COR-L47 (cell line): ENCODE measurements around the gene HSF5.
"Not testable (repeated sequence)": the region's sequence is repeated elsewhere in the genome, so short reads cannot be mapped to it uniquely, and the experiment has no call there.

ENCODE experiments used
- DNase-seq: peaks from one replicate; lab custom pipeline; 2025; lab: John Stamatoyannopoulos, UW

HSF5 gene

DNA sequence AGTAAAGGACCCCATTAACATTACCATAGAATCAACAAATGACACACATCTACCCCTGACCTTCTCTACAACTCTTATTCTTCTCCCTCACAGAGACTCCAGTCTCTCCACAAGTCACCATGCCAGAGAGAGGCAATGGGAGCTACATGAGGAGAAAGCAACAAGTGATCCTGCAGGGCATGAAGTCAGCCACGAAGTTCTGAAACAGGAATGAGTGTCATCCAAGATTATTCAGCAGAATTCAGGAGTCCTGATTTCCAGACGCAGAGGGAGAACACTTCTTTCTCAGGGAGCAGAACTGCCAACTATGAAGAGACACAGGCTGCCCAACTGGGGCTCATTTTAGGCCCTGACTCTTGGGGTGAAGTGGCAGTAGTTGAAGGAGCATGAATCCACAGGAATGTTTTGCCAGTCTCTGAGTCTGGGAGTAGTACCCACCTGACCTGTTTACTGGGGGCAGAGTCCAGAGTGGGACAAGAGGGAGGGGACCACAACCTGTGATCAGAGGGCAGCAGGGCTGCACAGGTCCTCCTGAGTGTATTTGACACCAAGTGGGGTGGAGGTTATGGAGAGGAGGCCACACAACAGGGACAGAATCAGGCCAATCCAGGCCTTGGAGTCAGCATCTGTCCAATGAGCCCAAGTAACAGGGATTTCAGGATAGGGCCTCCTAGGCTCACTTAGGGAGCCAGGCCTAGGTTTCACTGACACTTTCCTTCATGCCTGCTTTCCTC lies 28.6 kb upstream of the HSF5 start:
- DNase-seq: no peak

DNA sequence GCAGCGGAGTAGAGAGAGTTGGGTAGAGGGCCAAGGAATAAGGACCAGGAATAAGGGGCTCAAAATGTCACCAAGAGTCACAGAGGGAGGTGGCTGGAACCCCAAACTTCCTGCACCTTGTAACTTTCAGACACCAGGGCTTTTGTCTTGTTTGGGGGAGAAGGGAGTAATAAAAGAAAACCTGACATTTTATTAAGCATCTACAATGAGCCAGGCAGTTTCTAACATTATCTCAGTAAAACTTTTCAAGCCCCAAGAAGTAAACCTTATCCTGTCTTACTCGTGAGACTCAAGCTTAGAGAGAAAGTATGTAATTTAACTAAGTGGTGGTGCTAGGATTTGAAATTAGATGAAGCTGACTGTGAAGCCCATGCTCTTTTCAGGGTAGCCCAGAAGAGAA lies 27.1 kb upstream of the HSF5 start:
- no peak for DNase-seq

DNA sequence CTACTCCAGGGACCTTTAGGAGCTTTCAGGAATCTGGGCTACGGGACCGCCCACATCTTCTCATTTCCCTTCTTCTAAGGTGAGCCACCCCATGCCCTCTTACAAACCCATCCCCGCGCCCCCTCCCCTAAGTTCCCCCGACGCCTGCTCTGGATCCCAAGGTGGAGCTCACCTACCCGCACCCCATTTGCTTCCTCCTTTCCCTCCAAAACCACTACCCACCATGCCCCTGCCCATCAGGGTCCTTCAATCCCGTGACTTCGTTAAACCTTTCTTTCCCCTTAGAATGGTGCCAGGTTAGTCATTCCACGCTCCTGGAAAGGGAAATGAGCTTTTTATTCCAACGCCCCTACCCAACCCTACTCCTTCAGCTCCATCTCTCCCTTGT lies 26.6 kb upstream of the HSF5 start:
- no peak for DNase-seq

GRCh38 chr17:58513965-58514769 lies 26.0 kb upstream of the HSF5 start, which contains the start of gene MTMR4:
MTMR4 (minus strand) TSS chr17:58514638; CDS start chr17:58514407, 231 bp downstream.
- DNase-seq: peak; percentile 73

GRCh38 chr17:58513267-58513964 lies 25.2 kb upstream of the HSF5 start:
- no peak for DNase-seq

DNA sequence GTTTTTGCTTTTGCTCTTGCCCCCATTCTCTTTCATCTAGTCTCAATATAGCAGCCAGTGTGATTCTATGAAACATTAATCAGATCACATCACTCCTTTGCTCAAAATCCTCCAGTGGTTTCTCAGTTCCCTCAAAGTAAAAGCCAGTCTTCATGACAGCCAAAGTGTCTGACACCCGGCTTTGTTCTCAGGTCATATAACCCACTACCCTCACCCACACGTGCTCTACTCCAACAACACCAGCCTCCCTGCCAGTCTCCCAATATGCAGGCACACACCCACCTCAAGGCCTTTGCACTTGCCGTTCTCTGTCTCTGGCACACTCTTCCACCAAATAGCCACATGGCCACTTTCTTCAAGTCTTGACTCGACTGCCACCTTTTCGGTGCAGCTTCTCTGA lies 21.9 kb upstream of the HSF5 start:
- DNase-seq: no peak

- no peak for DNase-seq
These were observed 20.3 kb upstream of the HSF5 start for GRCh38 chr17:58508341-58509067.

DNA sequence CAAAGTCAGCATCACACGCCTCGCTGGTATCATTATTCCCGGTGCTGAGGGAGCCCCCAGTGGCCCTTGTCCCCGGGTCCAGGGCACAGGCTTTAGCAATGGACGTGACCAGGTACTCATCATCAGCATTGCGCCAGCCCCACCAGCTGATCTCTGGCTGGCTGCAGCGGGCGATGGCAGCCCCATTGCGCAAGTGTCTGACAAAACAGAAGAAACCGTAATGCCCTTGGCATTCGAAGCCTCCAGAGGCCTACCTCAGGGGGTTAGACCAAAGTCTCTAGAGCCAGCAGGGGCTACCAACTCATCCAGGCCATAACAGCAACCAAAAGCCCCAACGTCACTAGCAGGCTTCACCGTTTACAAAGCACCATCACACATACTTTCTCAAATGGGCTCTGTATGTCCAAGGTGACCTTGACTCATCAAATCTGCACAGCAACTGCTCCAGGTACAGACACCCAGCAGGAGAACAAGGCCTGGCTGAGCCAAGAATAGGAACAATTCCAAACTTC lies 19.0 kb upstream of the HSF5 start:
- DNase-seq: no peak

GRCh38 chr17:58506354-58507080 lies 18.3 kb upstream of the HSF5 start:
- no peak for DNase-seq

DNA sequence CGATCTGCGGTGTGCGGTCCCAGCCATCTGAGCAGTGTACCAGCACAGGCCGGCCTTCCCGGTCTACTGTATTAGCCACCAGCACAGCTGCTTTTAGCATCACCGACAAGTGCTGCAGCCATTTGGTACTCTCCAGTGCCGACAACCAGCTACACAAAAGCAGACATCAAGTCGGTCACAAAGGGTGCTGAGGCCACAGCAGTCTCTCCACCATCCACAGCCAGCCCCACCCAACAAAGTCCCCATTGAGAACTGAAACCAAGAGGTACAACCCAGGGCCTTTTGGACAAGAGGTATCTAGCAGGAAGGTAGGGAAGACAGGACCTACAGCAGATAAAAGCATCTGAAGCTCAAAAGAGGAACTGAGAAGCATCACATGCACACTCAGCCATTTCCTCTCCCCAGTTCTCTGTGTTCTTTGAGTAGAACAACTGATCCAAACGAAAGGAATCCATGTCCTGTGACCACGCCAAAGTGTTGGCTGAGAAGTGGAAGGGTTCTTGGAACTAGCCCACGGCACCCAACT lies 16.7 kb upstream of the HSF5 start:
- DNase-seq: no peak

DNA sequence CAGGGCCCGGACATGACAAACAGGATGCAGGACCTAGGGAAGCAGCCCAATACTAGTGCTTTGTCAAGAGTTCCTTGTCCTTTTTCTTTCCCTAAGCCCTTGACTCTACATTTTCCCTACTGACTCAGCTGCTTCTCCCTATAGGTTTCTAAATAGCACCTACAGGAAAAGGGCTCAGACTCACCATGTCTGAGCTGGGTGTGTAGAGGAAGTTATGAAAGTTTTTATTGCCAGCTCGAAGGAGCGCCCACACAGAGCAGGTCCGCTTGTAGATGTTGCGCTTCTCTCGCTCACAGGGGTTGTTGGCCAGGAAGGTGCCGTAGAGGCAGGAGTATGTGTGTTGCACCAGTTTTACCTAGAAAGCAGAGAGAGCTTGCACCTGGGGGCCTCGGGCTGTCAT lies 15.7 kb upstream of the HSF5 start:
- no peak for DNase-seq

DNA sequence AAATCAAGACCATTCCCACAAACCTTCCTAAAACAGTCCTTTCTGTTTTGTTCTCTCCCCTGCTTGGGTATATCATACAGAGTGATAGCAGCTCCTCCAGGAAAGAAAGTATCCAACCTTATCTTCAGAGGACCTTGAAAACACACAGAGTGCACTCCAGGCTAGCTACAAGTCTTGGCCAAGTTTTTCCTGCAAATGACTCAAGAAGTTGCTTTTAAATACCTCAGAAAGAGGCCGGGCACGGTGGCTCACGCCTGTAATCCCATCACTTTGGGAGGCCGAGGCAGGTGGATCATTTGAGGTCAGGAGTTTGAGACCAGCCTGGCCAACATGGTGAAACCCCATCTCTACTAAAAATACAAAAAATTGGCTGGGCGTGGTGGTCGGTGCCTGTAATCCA lies 14.9 kb upstream of the HSF5 start:
- not testable (repeated sequence) for DNase-seq

DNA sequence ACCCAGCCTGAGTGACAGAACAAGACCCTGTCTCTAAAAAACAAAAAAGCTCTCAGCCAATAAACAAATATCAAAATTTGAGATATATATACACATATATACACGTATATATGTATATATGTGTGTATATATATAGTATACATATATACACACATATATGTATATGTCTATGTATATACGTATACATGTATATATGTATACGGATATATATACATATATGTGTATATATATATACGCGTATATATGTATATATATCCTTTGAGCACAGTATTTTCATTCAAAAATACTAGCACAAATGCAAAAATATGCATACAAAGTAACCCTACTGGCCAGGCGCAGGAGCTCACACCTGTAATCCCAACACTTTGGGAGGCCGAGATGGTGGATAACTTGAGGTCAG lies 13.2 kb upstream of the HSF5 start:
- no peak for DNase-seq

- no peak for DNase-seq
These were observed 10.1 kb upstream of the HSF5 start for GRCh38 chr17:58498177-58498828.

GRCh38 chr17:58493506-58493905 lies 5.3 kb upstream of the HSF5 start:
- DNase-seq: no peak

DNA sequence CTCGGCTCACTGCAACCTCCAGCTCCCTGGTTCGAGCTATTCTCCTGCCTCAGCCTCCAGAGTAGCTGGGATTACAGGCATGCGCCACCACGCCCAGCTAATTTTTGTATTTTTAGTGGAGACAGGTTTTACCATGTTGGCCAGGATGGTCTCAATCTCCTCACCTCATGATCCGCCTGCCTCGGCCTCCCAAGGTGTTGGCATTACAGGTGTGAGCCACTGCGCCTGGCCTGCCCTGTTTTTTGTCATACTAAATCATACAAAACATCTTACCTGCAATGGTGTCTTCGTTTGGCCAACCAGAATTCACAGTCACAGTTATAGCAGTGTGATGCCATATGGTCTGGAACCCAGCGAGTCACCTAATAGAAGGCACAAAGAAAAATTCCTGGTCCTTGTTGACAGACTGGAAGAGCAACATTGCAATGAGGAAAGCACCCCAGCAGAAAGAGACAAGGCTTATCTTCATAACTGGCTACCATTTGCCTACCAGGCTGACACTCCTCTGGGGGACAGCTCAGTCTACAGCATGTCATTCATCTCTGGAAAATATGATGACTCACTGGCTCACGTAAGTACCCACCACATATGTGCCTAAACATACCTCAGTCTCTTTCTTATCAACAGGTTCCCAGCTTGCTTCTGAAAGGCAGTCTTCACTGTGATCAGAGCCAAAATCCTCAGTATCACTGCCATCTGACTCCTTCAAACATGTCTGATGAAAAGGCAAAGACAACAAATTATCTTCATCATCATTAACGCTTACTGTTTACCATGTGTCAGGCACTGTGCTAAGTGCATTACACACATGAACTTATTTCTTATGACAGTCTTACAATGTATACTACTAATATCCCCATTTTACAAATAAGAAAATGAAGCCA lies 4.3 kb upstream of the HSF5 start:
- no peak for DNase-seq

- no peak for DNase-seq
These were observed 3.4 kb upstream of the HSF5 start for GRCh38 chr17:58491510-58492045.

DNA sequence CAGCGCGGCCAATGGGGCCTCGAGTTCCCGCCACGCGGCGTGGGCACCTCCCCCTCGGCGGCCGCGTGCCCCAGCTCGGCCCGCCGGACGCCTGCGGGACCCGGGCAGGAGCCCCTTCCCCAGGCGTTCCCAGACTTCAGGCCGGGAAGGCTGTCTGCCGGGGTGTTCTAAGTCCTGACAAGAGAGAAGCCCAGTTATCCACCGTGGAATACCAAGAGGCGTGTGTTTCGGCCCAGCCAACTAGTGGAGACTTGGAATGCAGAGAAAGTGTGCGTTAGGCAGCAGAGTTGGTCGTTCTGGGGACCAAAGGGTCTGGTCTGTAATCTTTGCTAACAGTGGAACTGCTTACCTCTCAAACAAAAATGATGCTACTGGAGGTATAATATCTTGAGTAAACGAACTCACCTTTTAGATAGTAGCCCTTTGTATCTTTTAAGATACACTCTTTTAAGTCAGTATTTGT lies 251 bp upstream of the HSF5 start:
- no peak for DNase-seq

DNA sequence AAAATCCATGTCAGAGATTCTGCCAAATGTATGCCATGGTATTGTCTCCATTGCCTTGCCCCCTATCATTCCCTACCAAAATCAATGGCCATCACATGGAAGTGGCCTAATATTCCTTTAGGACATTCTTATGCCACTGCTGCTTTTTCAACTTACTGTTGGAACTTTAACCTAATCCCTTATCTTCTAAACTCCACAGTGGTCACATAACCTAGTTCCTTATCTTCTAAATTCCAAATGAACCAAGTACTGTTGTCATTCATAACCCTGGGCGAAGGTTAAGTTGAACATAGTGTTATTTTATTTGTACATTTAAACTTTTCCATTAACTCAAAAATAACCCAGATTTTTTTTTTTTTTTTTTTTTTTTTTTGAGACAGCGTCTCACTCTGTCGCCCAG lies 3.6 kb downstream of the HSF5 start:
- no peak for DNase-seq
